GM10266 (cell line): ENCODE results near the gene PDE4C.

Experiments
- DNase-seq: peaks from one replicate; pipeline ENCODE4 v3.0.0; 2012; ENCODE audit errors: extremely low spot score
- CTCF ChIP-seq: IDR thresholded peaks from 2 replicates; pipeline ENCODE4 v1.5.1; 2012; ENCODE audit warnings: mild to moderate bottlenecking, low read depth; ENCODE audit not compliant: control insufficient read depth, insufficient read depth; ENCODE audit errors: missing control alignments

PDE4C gene

GRCh38 chr19:18208098-18208951, 17.9 kb downstream of the PDE4C start:
- TF ChIP-seq CTCF = peak; percentile 59
- DNase-seq = peak; percentile 60

GRCh38 chr19:18206018-18206417, 20.2 kb downstream of the PDE4C start:
- TF ChIP-seq CTCF = no peak

GRCh38 chr19:18205200-18205892, 20.9 kb downstream of the PDE4C start:
- DNase-seq = peak; percentile 84
- TF ChIP-seq CTCF = no peak

More at GRCh38 chr19:18206018-18206417, 20.2 kb downstream of the PDE4C start:
- no peak for DNase-seq

GRCh38 chr19:18204394-18205199, 21.6 kb downstream of the PDE4C start:
- no peak for DNase-seq
- TF ChIP-seq CTCF = no peak

- DNase-seq = peak; percentile 99
- no peak for TF ChIP-seq CTCF
These were observed 22.3 kb downstream of the PDE4C start, which contains the start of gene RAB3A for GRCh38 chr19:18203863-18204393. Gene RAB3A, minus strand, starts transcription at chr19:18204042. Its CDS starts 1,302 bp downstream, at chr19:18202740.

- TF ChIP-seq CTCF = no peak
- no peak for DNase-seq
These were observed 22.8 kb downstream of the PDE4C start for GRCh38 chr19:18203408-18203862.
